Skeletal muscle satellite cell (primary cell): ENCODE data around the gene TTC8. TPM values are rescaled to one million over a fixed set of nuclear protein-coding genes. Genes with fewer than 3 reads are reported as not detected.
A peak's percentile ranks its signal among the peaks of the same experiment; 100 is the strongest.
"Not testable (repeated sequence)": the region's sequence is repeated elsewhere in the genome, so short reads cannot be mapped to it uniquely, and the experiment has no call there.

ENCODE experiments used
- H3K27me3 ChIP-seq: 2 replicates; pipeline ENCODE4 v1.7.0; 2013; ENCODE audit warnings: low read length; ENCODE audit not compliant: control insufficient read depth, insufficient read depth
- H3K36me3 ChIP-seq: 2 replicates; pipeline ENCODE4 v1.7.0; 2013; ENCODE audit warnings: mild to moderate bottlenecking, control low read depth, low read length; ENCODE audit not compliant: insufficient read depth
- H3K4me1 ChIP-seq: 2 replicates; pipeline ENCODE4 v1.7.0; 2013; ENCODE audit warnings: low read length; ENCODE audit not compliant: control insufficient read depth, insufficient read depth
- H3K4me2 ChIP-seq: 2 replicates; pipeline ENCODE4 v1.7.0; 2013; ENCODE audit warnings: mild to moderate bottlenecking, low read length
- H3K4me3 ChIP-seq: 2 replicates; pipeline ENCODE4 v1.7.0; 2013; ENCODE audit warnings: low read length
- H3K9ac ChIP-seq: 2 replicates; pipeline ENCODE4 v1.7.0; 2013; ENCODE audit warnings: mild to moderate bottlenecking, low read depth, low read length, moderate library complexity
- H3K9me3 ChIP-seq: replicated peaks from 2 replicates; pipeline ENCODE4 v1.7.0; 2013; ENCODE audit warnings: mild to moderate bottlenecking, control low read depth, low read length
- total RNA-seq: library from RNA; depleted of rRNA; stranded (reverse); fragments of >200 nt; gene quantifications from 2 replicates; pipeline ENCODE4 v1.2.3, GENCODE V29; 2012; rRNA removed

TTC8 gene
- total RNA-seq, result 19.4 and 27.1 TPM in 2 replicates

GRCh38 chr14:88824314-88825077, at the start of gene TTC8:
TTC8 (plus strand) TSS chr14:88824651; CDS start chr14:88824708, 57 bp downstream.
- H3K4me2 ChIP-seq, result peak within 1 kb of the TSS; percentile 78
- peaks cover 8% of the 10 kb centered on the region for H3K4me1 ChIP-seq
- no peaks in the 10 kb centered on the region for H3K27me3 ChIP-seq
- no peaks in the 10 kb centered on the region for H3K36me3 ChIP-seq
- peak within 1 kb of the TSS; percentile 86 for H3K9ac ChIP-seq
- H3K9me3 ChIP-seq, result no peaks in the 10 kb centered on the region
- H3K4me3 ChIP-seq, result peak within 1 kb of the TSS; percentile 95

GRCh38 chr14:88775532-88775931, 48.9 kb upstream of the TTC8 start:
- Histone ChIP-seq H3K9me3 (no peaks in the 10 kb centered on the region), H3K27me3 (peaks cover 22% of the 10 kb centered on the region), H3K36me3 (no peaks in the 10 kb centered on the region), H3K9ac (no peak overlapping the region), H3K4me2 (no peak overlapping the region), H3K4me3 (no peak overlapping the region), H3K4me1 (no peaks in the 10 kb centered on the region)

GRCh38 chr14:88785911-88786310, 38.5 kb upstream of the TTC8 start:
- Histone ChIP-seq H3K4me1 (no peaks in the 10 kb centered on the region), H3K9ac (no peak overlapping the region), H3K9me3 (no peaks in the 10 kb centered on the region), H3K4me2 (no peak overlapping the region), H3K27me3 (peaks cover 36% of the 10 kb centered on the region), H3K4me3 (no peak overlapping the region), H3K36me3 (no peaks in the 10 kb centered on the region)

DNA sequence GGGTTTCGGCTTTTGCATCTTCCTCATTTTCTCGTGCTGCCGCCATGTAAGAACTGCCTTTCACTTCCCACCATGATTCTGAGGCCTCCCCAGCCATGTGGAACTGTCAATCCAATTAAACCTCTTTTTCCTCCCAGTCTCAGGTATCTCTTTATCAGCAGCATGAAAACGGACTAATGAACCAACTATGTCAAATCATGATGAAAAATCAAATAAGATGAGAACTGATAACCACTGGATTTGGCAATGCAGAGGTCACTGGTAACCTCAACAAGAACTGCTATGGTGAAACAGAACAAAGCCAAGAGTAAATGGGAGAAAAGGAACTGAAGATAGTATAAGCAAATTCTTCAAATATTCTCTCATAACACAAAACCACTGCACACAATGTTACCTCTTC, 37.7 kb upstream of the TTC8 start:
- Histone ChIP-seq H3K4me1 (no peaks in the 10 kb centered on the region), H3K9me3 (no peaks in the 10 kb centered on the region), H3K27me3 (peaks cover 43% of the 10 kb centered on the region), H3K4me2 (no peak overlapping the region), H3K9ac (no peak overlapping the region), H3K36me3 (no peaks in the 10 kb centered on the region), H3K4me3 (no peak overlapping the region)

DNA sequence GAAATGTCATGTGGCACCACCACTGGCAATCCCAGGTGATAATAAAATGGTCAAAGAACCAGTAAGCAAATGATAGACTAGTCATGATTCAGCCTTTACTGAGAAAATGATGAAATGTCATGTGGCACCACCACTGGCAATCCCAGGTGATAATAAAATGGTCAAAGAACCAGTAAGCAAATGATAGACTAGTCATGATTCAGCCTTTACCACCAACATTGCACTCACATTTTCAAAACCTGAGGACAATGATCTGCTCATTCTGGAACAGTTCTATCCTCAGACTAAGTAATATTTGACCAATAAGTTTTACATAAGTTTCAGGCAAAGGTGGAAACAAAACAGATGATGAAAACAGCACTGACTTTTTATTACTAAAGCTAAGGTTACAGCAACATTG, 34.9 kb upstream of the TTC8 start:
- not testable (repeated sequence) for H3K9me3 ChIP-seq, H3K36me3 ChIP-seq, H3K4me2 ChIP-seq, H3K4me3 ChIP-seq, H3K9ac ChIP-seq, H3K4me1 ChIP-seq
- H3K27me3 ChIP-seq, result peaks cover 44% of the 10 kb centered on the region

GRCh38 chr14:88790501-88791251, 33.8 kb upstream of the TTC8 start:
- H3K36me3 ChIP-seq, result no peaks in the 10 kb centered on the region
- H3K9ac ChIP-seq, result no peak overlapping the region
- no peaks in the 10 kb centered on the region for H3K9me3 ChIP-seq
- H3K27me3 ChIP-seq, result peaks cover 39% of the 10 kb centered on the region
- H3K4me1 ChIP-seq, result peaks cover 4% of the 10 kb centered on the region
- no peak overlapping the region for H3K4me3 ChIP-seq
- H3K4me2 ChIP-seq, result no peak overlapping the region

- no peak overlapping the region for H3K9ac ChIP-seq
- H3K36me3 ChIP-seq, result no peaks in the 10 kb centered on the region
- no peak overlapping the region for H3K4me2 ChIP-seq
- H3K4me3 ChIP-seq, result no peak overlapping the region
- H3K4me1 ChIP-seq, result peaks cover 4% of the 10 kb centered on the region
- H3K27me3 ChIP-seq, result peaks cover 34% of the 10 kb centered on the region
- no peaks in the 10 kb centered on the region for H3K9me3 ChIP-seq
These were observed 33.2 kb upstream of the TTC8 start for GRCh38 chr14:88791252-88791621.

DNA sequence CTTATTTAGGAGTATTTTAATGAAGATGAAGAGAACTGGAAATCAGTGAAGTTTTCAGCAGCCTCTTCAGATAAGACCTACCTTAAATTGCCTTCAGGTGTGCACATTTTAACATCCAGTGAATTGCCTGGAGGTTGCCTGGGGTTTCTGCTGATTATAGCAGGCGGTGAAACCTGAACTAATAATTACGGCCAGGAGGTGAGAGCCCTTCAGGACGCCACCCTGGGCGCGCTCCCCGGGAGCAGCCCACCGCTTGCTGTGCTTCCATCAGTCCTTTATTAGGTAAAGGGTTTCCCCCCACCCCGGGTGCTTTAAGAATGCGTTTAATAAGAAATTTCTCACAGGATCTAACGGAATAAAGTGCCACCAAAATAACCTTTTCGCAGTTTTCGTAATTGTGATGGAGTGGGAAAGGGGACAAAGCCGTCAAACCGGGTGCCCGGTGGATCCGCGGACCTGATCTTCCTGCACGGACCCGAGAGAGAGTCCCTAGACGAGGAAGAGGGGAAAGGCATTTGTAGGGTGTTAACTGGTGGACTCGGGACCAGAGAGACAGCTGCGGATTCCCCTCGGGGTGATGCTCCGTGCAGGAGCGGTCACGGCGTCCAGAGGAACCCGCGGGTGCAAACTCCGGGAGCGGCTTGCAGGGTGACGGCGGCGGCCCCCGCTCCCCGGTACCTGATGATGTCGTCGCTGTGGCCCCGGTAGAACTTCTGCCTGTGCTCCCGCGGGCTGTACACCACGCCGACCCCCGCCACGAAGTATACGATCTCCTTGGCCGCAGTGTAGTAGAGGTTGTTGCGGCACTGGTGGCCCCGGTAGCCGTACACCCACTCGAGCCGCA, 32.6 kb upstream of the TTC8 start:
- H3K9ac ChIP-seq, result peak overlapping the region; percentile 26

DNA sequence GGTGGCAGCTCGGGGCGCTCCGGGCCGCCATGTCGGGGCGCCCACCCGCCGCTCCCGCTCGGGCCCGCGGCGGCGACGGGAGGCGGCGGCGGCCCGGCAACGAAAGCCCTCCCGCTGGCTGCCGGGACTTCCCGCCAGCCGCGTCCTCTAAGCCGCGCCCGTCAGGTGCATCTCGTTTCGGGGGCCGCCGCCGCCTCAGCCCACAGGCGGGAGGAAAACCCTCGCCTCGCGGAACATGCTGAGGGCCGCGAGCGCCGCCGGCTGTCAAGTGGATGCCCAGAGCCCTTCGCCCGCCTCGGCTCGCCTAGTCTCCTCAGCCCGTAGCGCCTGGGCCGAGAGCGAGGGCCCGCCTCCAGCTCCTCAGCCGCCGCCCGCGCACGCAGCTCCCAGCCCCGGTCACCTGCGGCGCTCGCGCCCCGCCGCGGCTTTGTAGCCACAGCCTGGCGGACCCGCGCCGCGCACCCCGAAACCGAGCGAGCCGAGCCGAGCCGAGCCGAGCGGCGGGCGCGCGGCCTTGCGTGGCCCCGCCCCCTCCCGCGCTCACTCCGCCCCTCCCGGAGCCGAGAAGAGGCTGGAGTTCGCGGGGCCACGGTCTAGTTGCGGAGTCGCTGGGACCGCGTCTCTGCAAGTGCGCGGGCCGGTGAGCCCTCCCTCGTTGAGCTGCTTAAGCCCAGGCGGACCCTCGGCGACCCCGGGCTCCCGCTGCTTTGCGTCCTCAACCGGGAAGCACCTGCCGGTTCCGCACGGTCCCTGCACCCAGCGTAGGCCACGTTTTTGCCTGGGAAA, 31.8 kb upstream of the TTC8 start, which contains the start of gene EML5:
Gene EML5 (minus strand): TSS at position 481 of the 786 bp plus-strand sequence. CDS start 450 bp downstream, at position 31.
- no peaks in the 10 kb centered on the region for H3K36me3 ChIP-seq
- H3K4me3 ChIP-seq, result peak within 1 kb of the TSS; percentile 85
- peak within 1 kb of the TSS; percentile 26 for H3K9ac ChIP-seq
- peaks cover 25% of the 10 kb centered on the region for H3K27me3 ChIP-seq
- peak within 1 kb of the TSS; percentile 97 for H3K4me2 ChIP-seq
- H3K4me1 ChIP-seq, result peaks cover 4% of the 10 kb centered on the region
- no peaks in the 10 kb centered on the region for H3K9me3 ChIP-seq

More for the DNA sequence above, 32.6 kb upstream of the TTC8 start:
- H3K4me1 ChIP-seq, result peaks cover 4% of the 10 kb centered on the region
- no peaks in the 10 kb centered on the region for H3K36me3 ChIP-seq
- H3K27me3 ChIP-seq, result peaks cover 28% of the 10 kb centered on the region
- no peaks in the 10 kb centered on the region for H3K9me3 ChIP-seq
- H3K4me2 ChIP-seq, result peak overlapping the region; percentile 97
- H3K4me3 ChIP-seq, result peak overlapping the region; percentile 85

DNA sequence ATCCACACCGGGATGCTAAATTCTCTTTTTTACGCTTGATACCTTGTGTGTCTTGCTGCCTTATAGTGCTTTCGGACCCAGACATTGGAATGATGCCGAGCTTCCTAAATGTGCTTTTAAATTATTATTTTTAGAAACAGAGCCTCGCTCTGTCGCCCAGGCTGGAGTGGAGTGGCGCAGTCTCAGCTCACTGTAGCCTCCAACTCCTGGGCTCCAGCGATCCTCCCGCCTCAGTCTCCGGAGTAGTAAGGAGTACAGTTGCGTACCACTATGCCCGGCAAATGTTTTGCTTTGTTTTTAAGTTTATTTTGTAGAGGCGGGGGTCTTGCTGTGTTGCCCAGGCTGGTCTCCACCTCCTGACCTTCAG, 31.2 kb upstream of the TTC8 start:
- H3K36me3 ChIP-seq, result no peaks in the 10 kb centered on the region
- H3K9ac ChIP-seq, result peak overlapping the region; percentile 26
- peak overlapping the region; percentile 85 for H3K4me3 ChIP-seq
- H3K4me1 ChIP-seq, result peaks cover 4% of the 10 kb centered on the region
- no peaks in the 10 kb centered on the region for H3K9me3 ChIP-seq
- H3K4me2 ChIP-seq, result peak overlapping the region; percentile 97
- H3K27me3 ChIP-seq, result peaks cover 29% of the 10 kb centered on the region
